ENCODE results near the gene HIF1A. TPM values are rescaled to one million over a fixed set of nuclear protein-coding genes. Genes with fewer than 3 reads are reported as not detected.
"Not testable (repeated sequence)": the region's sequence is repeated elsewhere in the genome, so short reads cannot be mapped to it uniquely, and the experiment has no call there.

HIF1A gene
- total RNA-seq, 2 experiments from 2014 or later = 283 to 287 TPM

GRCh38 chr14:61751475-61751989, 56.2 kb downstream of the HIF1A start:
- CTCF ChIA-PET = interaction anchor here (2.1 kb wide), 1 partner anchor 86 kb away, joined by 8 read pairs; no protein-coding TSS in a partner anchor
- peaks cover 21% of the 10 kb centered on the region for H3K36me3 Mint-ChIP-seq
- no peak overlapping the region for H3K27ac Mint-ChIP-seq
- DNase-seq = no peak
- H3K27me3 Mint-ChIP-seq = no peaks in the 10 kb centered on the region
- intact Hi-C loops (cut with micrococcal nuclease) = loop anchor here (1.0 kb wide), 1 partner anchor 11 kb away; the partner anchor contains the start of gene SNAPC1
- POLR2A ChIA-PET = no interaction called here
- peaks cover 21% of the 10 kb centered on the region for H3K4me1 Mint-ChIP-seq (ENCODE audit: low read depth)
- H3K4me3 Mint-ChIP-seq = peak overlapping the region; percentile 56
- no peaks in the 10 kb centered on the region for H3K9me3 Mint-ChIP-seq

- Mint-ChIP-seq H3K4me1 (ENCODE audit: low read depth) (peaks cover 21% of the 10 kb centered on the region), H3K27ac (no peak overlapping the region), H3K36me3 (peaks cover 12% of the 10 kb centered on the region), H3K9me3 (no peaks in the 10 kb centered on the region), H3K27me3 (no peaks in the 10 kb centered on the region), H3K4me3 (no peak overlapping the region)
- DNase-seq = no peak
- ChIA-PET CTCF (interaction anchor here (1.5 to 2.1 kb wide), 2 partner anchors 9 to 85 kb away, joined by 7 to 8 read pairs; partner anchors contain the start of gene SNAPC1), POLR2A (no interaction called here)
- intact Hi-C loops (cut with micrococcal nuclease) = no loop called here
These were observed 57.3 kb downstream of the HIF1A start for GRCh38 chr14:61752626-61753025.

DNA sequence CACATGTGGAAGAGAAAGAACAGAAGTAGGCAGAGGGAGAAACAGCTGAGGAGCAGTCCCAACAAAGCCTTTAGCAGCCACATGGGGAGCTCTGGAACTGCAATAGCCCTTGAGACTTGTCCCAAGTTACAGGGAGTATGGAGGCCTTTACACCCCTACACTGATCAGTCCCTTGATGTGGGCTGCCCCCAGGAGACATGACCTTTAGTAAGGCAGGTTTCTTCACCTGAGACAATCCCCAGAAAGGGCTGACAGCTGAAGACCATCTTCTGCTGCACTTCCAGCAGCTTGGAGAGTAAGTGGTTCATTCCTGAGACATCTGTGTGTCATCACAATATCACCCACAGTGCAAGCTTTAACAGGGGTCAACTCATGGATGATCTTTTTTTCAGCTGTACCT, 58.3 kb downstream of the HIF1A start:
- intact Hi-C loops (cut with micrococcal nuclease) = no loop called here
- H3K4me1 Mint-ChIP-seq (ENCODE audit: low read depth) = peaks cover 18% of the 10 kb centered on the region
- H3K27me3 Mint-ChIP-seq = no peaks in the 10 kb centered on the region
- POLR2A ChIA-PET = interaction anchor here (1.3 kb wide), 1 partner anchor 8 kb away, joined by 8 read pairs; the partner anchor contains the start of gene SNAPC1
- CTCF ChIA-PET = interaction anchor here (0.7 to 1.5 kb wide), 2 partner anchors 8 to 23 kb away, joined by 3 to 7 read pairs; partner anchors contain the start of gene SNAPC1
- H3K9me3 Mint-ChIP-seq = no peaks in the 10 kb centered on the region
- H3K4me3 Mint-ChIP-seq = no peak overlapping the region
- H3K27ac Mint-ChIP-seq = no peak overlapping the region
- H3K36me3 Mint-ChIP-seq = peaks cover 6% of the 10 kb centered on the region
- no peak for DNase-seq

- CTCF ChIA-PET = no interaction called here
- POLR2A ChIA-PET = no interaction called here
- Mint-ChIP-seq H3K9me3 (no peaks in the 10 kb centered on the region), H3K27ac (no peak overlapping the region), H3K4me1 (ENCODE audit: low read depth) (peaks cover 15% of the 10 kb centered on the region), H3K4me3 (no peak overlapping the region), H3K27me3 (no peaks in the 10 kb centered on the region), H3K36me3 (peaks cover 4% of the 10 kb centered on the region)
- intact Hi-C loops (cut with micrococcal nuclease) = no loop called here
- no peak for DNase-seq
These were observed 59.5 kb downstream of the HIF1A start for GRCh38 chr14:61754627-61755381.

GRCh38 chr14:61755382-61755742, 60.0 kb downstream of the HIF1A start:
- H3K4me3 Mint-ChIP-seq; POLR2A ChIA-PET; CTCF ChIA-PET; H3K27me3 Mint-ChIP-seq; H3K36me3 Mint-ChIP-seq; H3K4me1 Mint-ChIP-seq (ENCODE audit: low read depth); H3K27ac Mint-ChIP-seq; DNase-seq; H3K9me3 Mint-ChIP-seq; intact Hi-C loops (cut with micrococcal nuclease): not testable (repeated sequence)

DNA sequence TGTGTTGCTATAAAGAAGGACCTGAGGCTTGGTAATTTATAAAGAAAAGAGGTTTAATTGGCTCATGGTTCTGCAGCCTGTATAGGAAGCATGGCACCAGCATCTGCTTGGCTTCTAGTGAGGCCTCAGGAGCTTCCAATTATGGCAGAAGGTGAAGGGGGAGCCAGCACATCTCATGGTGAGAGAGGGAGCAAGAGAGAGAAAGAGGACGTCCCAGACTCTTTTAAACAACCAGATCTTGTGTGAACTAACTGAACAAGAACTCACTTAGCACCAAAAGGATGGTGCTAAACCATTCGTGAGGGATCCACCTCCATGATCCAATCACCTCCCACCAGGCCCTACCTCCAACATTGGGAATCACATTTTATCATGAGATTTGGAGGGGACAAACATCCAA, 60.8 kb downstream of the HIF1A start:
- Mint-ChIP-seq H3K9me3 (no peaks in the 10 kb centered on the region), H3K4me3 (no peak overlapping the region), H3K27ac (no peak overlapping the region), H3K4me1 (ENCODE audit: low read depth) (peaks cover 6% of the 10 kb centered on the region), H3K36me3 (no peaks in the 10 kb centered on the region), H3K27me3 (no peaks in the 10 kb centered on the region)
- ChIA-PET POLR2A (interaction anchor here (0.6 kb wide), 1 partner anchor 272 kb away, joined by 3 read pairs; no protein-coding TSS in a partner anchor), CTCF (no interaction called here)
- intact Hi-C loops (cut with micrococcal nuclease) = no loop called here
- no peak for DNase-seq

GRCh38 chr14:61759878-61760277, 64.6 kb downstream of the HIF1A start:
- POLR2A ChIA-PET = no interaction called here
- intact Hi-C loops (cut with micrococcal nuclease) = loop anchor here (10.0 kb wide), 1 partner anchor 1535 kb away; no protein-coding TSS in a partner anchor

DNA sequence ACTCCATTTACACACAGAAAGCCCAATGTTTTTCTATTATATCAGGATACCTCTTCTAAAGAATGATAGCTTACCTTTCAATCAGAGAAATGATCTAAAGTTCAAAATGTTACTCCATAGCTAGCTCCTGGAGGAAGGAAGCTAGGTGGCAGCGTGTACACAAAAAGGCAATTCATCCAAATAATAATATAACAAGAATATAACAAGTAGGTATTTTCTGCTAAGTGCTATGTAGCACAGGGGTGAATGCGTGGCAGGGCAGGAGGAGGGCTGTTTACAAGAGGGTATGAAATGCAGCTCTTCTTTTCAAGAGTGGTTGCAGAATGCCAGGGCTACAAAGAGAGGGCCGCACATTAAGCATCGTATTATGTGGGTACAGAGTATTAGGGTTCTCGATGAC, 66.2 kb downstream of the HIF1A start:
- no peak for DNase-seq
- peak overlapping the region; percentile 95 for H3K27ac Mint-ChIP-seq
- POLR2A ChIA-PET = interaction anchor here (0.7 to 1.7 kb wide), 9 partner anchors 8 to 309 kb away, joined by 3 to 8 read pairs (median 5); partner anchors contain the start of gene HIF1A

More at GRCh38 chr14:61759878-61760277, 64.6 kb downstream of the HIF1A start:
- Mint-ChIP-seq H3K4me1 (ENCODE audit: low read depth) (peaks cover 27% of the 10 kb centered on the region), H3K27ac (no peak overlapping the region), H3K27me3 (no peaks in the 10 kb centered on the region), H3K9me3 (no peaks in the 10 kb centered on the region), H3K36me3 (peaks cover 2% of the 10 kb centered on the region), H3K4me3 (no peak overlapping the region)
- DNase-seq = no peak
- CTCF ChIA-PET = no interaction called here

GRCh38 chr14:61761959-61762786, 66.9 kb downstream of the HIF1A start, which contains the start of gene SNAPC1:
TSS of gene SNAPC1 (plus strand) at chr14:61762420. CDS start at chr14:61762461, 41 bp downstream.
- Mint-ChIP-seq H3K4me1 (ENCODE audit: low read depth) (peaks cover 42% of the 10 kb centered on the region), H3K36me3 (peaks cover 2% of the 10 kb centered on the region), H3K4me3 (peak within 1 kb of the TSS; percentile 95), H3K9me3 (no peaks in the 10 kb centered on the region), H3K27me3 (no peaks in the 10 kb centered on the region), H3K27ac (peak within 1 kb of the TSS; percentile 95)
- POLR2A ChIA-PET = interaction anchor here (0.5 to 1.7 kb wide), 11 partner anchors 9 to 433 kb away, joined by 3 to 8 read pairs (median 4); partner anchors contain the start of gene HIF1A
- DNase-seq = peak; percentile 98
- CTCF ChIA-PET = interaction anchor here (0.6 to 8.4 kb wide), 12 partner anchors 9 to 1627 kb away, joined by 3 to 40 read pairs (median 3); no protein-coding TSS in a partner anchor
- intact Hi-C loops (cut with micrococcal nuclease) = loop anchor here (1.0 to 10.0 kb wide), 5 partner anchors 11 to 1533 kb away; no protein-coding TSS in a partner anchor

More for the DNA sequence above, 66.2 kb downstream of the HIF1A start:
- H3K4me3 Mint-ChIP-seq = peak overlapping the region; percentile 95
- no peaks in the 10 kb centered on the region for H3K27me3 Mint-ChIP-seq
- CTCF ChIA-PET = interaction anchor here (0.6 to 8.4 kb wide), 12 partner anchors 8 to 1628 kb away, joined by 3 to 40 read pairs (median 3); no protein-coding TSS in a partner anchor
- intact Hi-C loops (cut with micrococcal nuclease) = loop anchor here (10.0 kb wide), 1 partner anchor 1533 kb away; no protein-coding TSS in a partner anchor
- H3K4me1 Mint-ChIP-seq (ENCODE audit: low read depth) = peaks cover 40% of the 10 kb centered on the region
- no peaks in the 10 kb centered on the region for H3K9me3 Mint-ChIP-seq
- peaks cover 2% of the 10 kb centered on the region for H3K36me3 Mint-ChIP-seq

GRCh38 chr14:61764342-61765122, 69.2 kb downstream of the HIF1A start:
- peak overlapping the region; percentile 35 for H3K4me3 Mint-ChIP-seq
- intact Hi-C loops (cut with micrococcal nuclease) = loop anchor here (10.0 kb wide), 1 partner anchor 1530 kb away; no protein-coding TSS in a partner anchor
- H3K36me3 Mint-ChIP-seq = peaks cover 9% of the 10 kb centered on the region
- peaks cover 42% of the 10 kb centered on the region for H3K4me1 Mint-ChIP-seq (ENCODE audit: low read depth)
- no peak for DNase-seq
- POLR2A ChIA-PET = no interaction called here
- H3K27ac Mint-ChIP-seq = no peak overlapping the region
- no peaks in the 10 kb centered on the region for H3K27me3 Mint-ChIP-seq
- H3K9me3 Mint-ChIP-seq = no peaks in the 10 kb centered on the region
- CTCF ChIA-PET = interaction anchor here (0.7 to 8.4 kb wide), 4 partner anchors 73 to 304 kb away, joined by 3 to 40 read pairs (median 9); no protein-coding TSS in a partner anchor
